ENCODE measurements around the gene STXBP2.

DNA sequence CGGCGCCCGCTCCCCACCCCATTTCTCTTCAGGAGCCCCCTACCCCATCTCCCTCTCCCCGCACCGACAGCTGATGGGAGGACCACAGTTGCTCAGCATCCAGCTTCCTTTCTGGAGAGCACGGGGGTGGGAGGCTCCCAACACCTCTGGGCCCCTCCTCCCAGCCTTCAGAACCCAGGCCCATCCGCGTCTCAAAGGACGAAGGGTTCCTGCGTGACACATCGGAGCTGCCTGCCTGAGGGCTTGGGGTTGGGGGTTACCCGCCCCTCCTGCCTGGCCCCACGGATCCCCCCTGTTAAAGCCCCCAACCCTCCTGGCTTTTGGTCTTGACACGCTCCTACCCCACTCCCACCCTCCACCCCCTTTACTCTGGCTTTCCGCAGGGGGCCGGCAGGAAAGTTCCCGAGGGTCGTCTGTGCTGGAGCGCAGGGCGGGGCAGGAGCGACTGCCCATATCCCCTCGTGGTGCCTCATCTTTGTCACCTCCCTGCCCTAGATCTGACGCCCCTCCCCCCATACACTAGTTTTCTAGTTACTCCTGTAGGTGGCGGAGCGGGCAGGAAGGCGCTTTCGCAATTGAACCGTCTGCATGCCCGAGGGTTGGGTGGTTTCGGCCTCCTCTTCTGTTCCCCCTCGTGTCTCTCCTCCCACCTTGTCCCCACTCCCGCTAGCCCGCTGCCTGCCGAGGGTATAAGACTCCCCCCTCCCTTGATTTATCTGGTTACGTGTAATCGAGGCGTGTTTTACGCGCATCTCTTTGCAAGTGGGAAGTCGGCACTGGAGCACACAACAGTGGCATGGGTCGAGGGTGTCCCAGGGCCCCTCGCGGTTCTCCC, 44.6 kb downstream of the STXBP2 start:
- peak in 1 of 2 donors; percentile 12 for TF ChIP-seq POLR2A (IDR thresholded peaks at IDR 0.05)
- TF ChIP-seq, protein P1, sequence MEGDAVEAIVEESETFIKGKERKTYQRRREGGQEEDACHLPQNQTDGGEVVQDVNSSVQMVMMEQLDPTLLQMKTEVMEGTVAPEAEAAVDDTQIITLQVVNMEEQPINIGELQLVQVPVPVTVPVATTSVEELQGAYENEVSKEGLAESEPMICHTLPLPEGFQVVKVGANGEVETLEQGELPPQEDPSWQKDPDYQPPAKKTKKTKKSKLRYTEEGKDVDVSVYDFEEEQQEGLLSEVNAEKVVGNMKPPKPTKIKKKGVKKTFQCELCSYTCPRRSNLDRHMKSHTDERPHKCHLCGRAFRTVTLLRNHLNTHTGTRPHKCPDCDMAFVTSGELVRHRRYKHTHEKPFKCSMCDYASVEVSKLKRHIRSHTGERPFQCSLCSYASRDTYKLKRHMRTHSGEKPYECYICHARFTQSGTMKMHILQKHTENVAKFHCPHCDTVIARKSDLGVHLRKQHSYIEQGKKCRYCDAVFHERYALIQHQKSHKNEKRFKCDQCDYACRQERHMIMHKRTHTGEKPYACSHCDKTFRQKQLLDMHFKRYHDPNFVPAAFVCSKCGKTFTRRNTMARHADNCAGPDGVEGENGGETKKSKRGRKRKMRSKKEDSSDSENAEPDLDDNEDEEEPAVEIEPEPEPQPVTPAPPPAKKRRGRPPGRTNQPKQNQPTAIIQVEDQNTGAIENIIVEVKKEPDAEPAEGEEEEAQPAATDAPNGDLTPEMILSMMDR (IDR thresholded peaks at IDR 0.05), result peak; percentile 10 to 66 (median 52)
